GM10847 (cell line): Measurements from ENCODE around the gene FOSL1.
A peak's percentile ranks its signal among the peaks of the same experiment; 100 is the strongest.

Experiments used
- POLR2A ChIP-seq: IDR thresholded peaks from 2 replicates; pipeline ENCODE4 v1.6.1; 2011; ENCODE audit not compliant: insufficient read length; ENCODE audit errors: extremely low read depth

The FOSL1 gene

GRCh38 chr11:65880844-65881421, 19.3 kb downstream of the FOSL1 start:
- no peak for TF ChIP-seq POLR2A

GRCh38 chr11:65880027-65880426, 20.2 kb downstream of the FOSL1 start:
- TF ChIP-seq POLR2A, result no peak

GRCh38 chr11:65879617-65880016, 20.6 kb downstream of the FOSL1 start, which contains the start of gene CTSW:
Gene CTSW (plus strand): TSS chr11:65879837. CDS start chr11:65879855, 18 bp downstream.
- no peak for TF ChIP-seq POLR2A

GRCh38 chr11:65873318-65874156, 26.7 kb downstream of the FOSL1 start:
- peak; percentile 60 for TF ChIP-seq POLR2A

GRCh38 chr11:65872586-65873317, 27.4 kb downstream of the FOSL1 start, which contains the start of gene EFEMP2:
Gene EFEMP2 (minus strand): TSS chr11:65872800. CDS start chr11:65872354, 446 bp downstream.
- TF ChIP-seq POLR2A, result no peak

- TF ChIP-seq POLR2A, result no peak
Observed at GRCh38 chr11:65871811-65872548, 28.2 kb downstream of the FOSL1 start.

- TF ChIP-seq POLR2A, result no peak
Observed at GRCh38 chr11:65870706-65871681, 29.2 kb downstream of the FOSL1 start.

GRCh38 chr11:65870307-65870658, 29.9 kb downstream of the FOSL1 start:
- TF ChIP-seq POLR2A, result no peak

- TF ChIP-seq POLR2A, result no peak
Observed at GRCh38 chr11:65869643-65870306, 30.4 kb downstream of the FOSL1 start.

GRCh38 chr11:65868907-65869306, 31.3 kb downstream of the FOSL1 start:
- TF ChIP-seq POLR2A, result no peak

- no peak for TF ChIP-seq POLR2A
Observed at GRCh38 chr11:65868076-65868667, 32.0 kb downstream of the FOSL1 start.

- no peak for TF ChIP-seq POLR2A
Observed at GRCh38 chr11:65867284-65868071, 32.7 kb downstream of the FOSL1 start.

GRCh38 chr11:65866509-65867283, 33.5 kb downstream of the FOSL1 start:
- no peak for TF ChIP-seq POLR2A
